ENCODE results near the gene PLXNA1.

PLXNA1 gene

GRCh38 chr3:126965526-126966080 is 17.3 kb upstream of the PLXNA1 start:
- Histone ChIP-seq H3K4me2 (ENCODE audit: low read depth, low read length) (no peak overlapping the region), H3K36me3 (replicated peaks; ENCODE audit: insufficient read depth, low read length) (no peaks in the 10 kb centered on the region), H3K4me1 (ENCODE audit: low read length) (no peaks in the 10 kb centered on the region), H3K4me3 (ENCODE audit: low read length) (no peak overlapping the region), H3K9me2 (replicated peaks; ENCODE audit: insufficient read depth, low read length) (no peaks in the 10 kb centered on the region), H3K27me3 (replicated peaks; ENCODE audit: insufficient read depth, low read length) (no peaks in the 10 kb centered on the region), H2AFZ (ENCODE audit: low read length) (no peak overlapping the region), H4K20me1 (ENCODE audit: insufficient read depth, low read length) (no peaks in the 10 kb centered on the region), H3K9me3 (replicated peaks; ENCODE audit: insufficient read depth, low read length) (no peaks in the 10 kb centered on the region), H3F3A (ENCODE audit: insufficient read depth, low read length) (no peaks in the 10 kb centered on the region), H3K27ac (ENCODE audit: low read length) (no peak overlapping the region), H3K9ac (ENCODE audit: low read length) (no peak overlapping the region), H3K79me2 (ENCODE audit: low read length) (no peaks in the 10 kb centered on the region)
- TF ChIP-seq EZH2phosphoT487 (IDR thresholded peaks at IDR 0.05; ENCODE audit: low read length) = no peak
- no peak for TF ChIP-seq EZH2 (optimal IDR thresholded peaks at IDR 0.05; ENCODE audit: low read depth, low read length)
- no peak for TF ChIP-seq CTCF (IDR thresholded peaks at IDR 0.05; ENCODE audit: low read length)
- no peak for DNase-seq

- Histone ChIP-seq H3F3A (ENCODE audit: insufficient read depth, low read length) (no peaks in the 10 kb centered on the region), H3K27me3 (replicated peaks; ENCODE audit: insufficient read depth, low read length) (no peaks in the 10 kb centered on the region), H3K9me3 (replicated peaks; ENCODE audit: insufficient read depth, low read length) (no peaks in the 10 kb centered on the region), H3K36me3 (replicated peaks; ENCODE audit: insufficient read depth, low read length) (no peaks in the 10 kb centered on the region), H4K20me1 (ENCODE audit: insufficient read depth, low read length) (no peaks in the 10 kb centered on the region), H3K4me3 (ENCODE audit: low read length) (no peak overlapping the region), H3K9ac (ENCODE audit: low read length) (no peak overlapping the region), H3K4me2 (ENCODE audit: low read depth, low read length) (no peak overlapping the region), H3K79me2 (ENCODE audit: low read length) (no peaks in the 10 kb centered on the region), H3K27ac (ENCODE audit: low read length) (no peak overlapping the region), H3K4me1 (ENCODE audit: low read length) (no peaks in the 10 kb centered on the region), H3K9me2 (replicated peaks; ENCODE audit: insufficient read depth, low read length) (no peaks in the 10 kb centered on the region), H2AFZ (ENCODE audit: low read length) (no peak overlapping the region)
- TF ChIP-seq EZH2 (optimal IDR thresholded peaks at IDR 0.05; ENCODE audit: low read depth, low read length) (no peak), EZH2phosphoT487 (IDR thresholded peaks at IDR 0.05; ENCODE audit: low read length) (no peak), CTCF (IDR thresholded peaks at IDR 0.05; ENCODE audit: low read length) (no peak)
- DNase-seq = no peak
Measured at GRCh38 chr3:126967386-126967785, 15.5 kb upstream of the PLXNA1 start.

GRCh38 chr3:126968391-126969390 is 14.2 kb upstream of the PLXNA1 start:
- no peaks in the 10 kb centered on the region for H3K27me3 ChIP-seq (replicated peaks; ENCODE audit: insufficient read depth, low read length)
- H3K9me3 ChIP-seq (replicated peaks; ENCODE audit: insufficient read depth, low read length) = no peaks in the 10 kb centered on the region
- no peaks in the 10 kb centered on the region for H3K4me1 ChIP-seq (ENCODE audit: low read length)
- no peaks in the 10 kb centered on the region for H3K79me2 ChIP-seq (ENCODE audit: low read length)
- no peak overlapping the region for H3K4me2 ChIP-seq (ENCODE audit: low read depth, low read length)
- no peaks in the 10 kb centered on the region for H3F3A ChIP-seq (ENCODE audit: insufficient read depth, low read length)
- no peak overlapping the region for H3K9ac ChIP-seq (ENCODE audit: low read length)
- no peaks in the 10 kb centered on the region for H4K20me1 ChIP-seq (ENCODE audit: insufficient read depth, low read length)
- H3K27ac ChIP-seq (ENCODE audit: low read length) = no peak overlapping the region
- H2AFZ ChIP-seq (ENCODE audit: low read length) = no peak overlapping the region
- H3K4me3 ChIP-seq (ENCODE audit: low read length) = no peak overlapping the region
- TF ChIP-seq CTCF (IDR thresholded peaks at IDR 0.05; ENCODE audit: low read length) (no peak), EZH2phosphoT487 (IDR thresholded peaks at IDR 0.05; ENCODE audit: low read length) (no peak), EZH2 (optimal IDR thresholded peaks at IDR 0.05; ENCODE audit: low read depth, low read length) (no peak)
- no peak for DNase-seq
- no peaks in the 10 kb centered on the region for H3K36me3 ChIP-seq (replicated peaks; ENCODE audit: insufficient read depth, low read length)
- H3K9me2 ChIP-seq (replicated peaks; ENCODE audit: insufficient read depth, low read length) = no peaks in the 10 kb centered on the region

All from MM.1S (cell line).